Nephron progenitor cell (in vitro differentiated cells): ENCODE results near the gene CHEK1.

Experiments
- DNase-seq: peaks from one replicate; pipeline ENCODE4 v3.0.0; 2021
- H3K27ac Mint-ChIP-seq: 2 replicates; pipeline ENCODE4 v1.8.0; 2021; ENCODE audit warnings: mild to moderate bottlenecking, moderate library complexity, mixed read lengths
- H3K27me3 Mint-ChIP-seq: 2 replicates; pipeline ENCODE4 v1.8.0; 2021; ENCODE audit warnings: mild to moderate bottlenecking, low read depth, mixed read lengths; ENCODE audit not compliant: poor library complexity
- H3K36me3 Mint-ChIP-seq: 2 replicates; pipeline ENCODE4 v1.8.0; 2021; ENCODE audit warnings: low read depth, mixed read lengths
- H3K4me1 Mint-ChIP-seq: 2 replicates; pipeline ENCODE4 v1.8.0; 2021; ENCODE audit warnings: mixed read lengths
- H3K4me3 Mint-ChIP-seq: 2 replicates; pipeline ENCODE4 v1.8.0; 2021; ENCODE audit warnings: mild to moderate bottlenecking, moderate library complexity, mixed read lengths
- H3K9me3 Mint-ChIP-seq: 2 replicates; pipeline ENCODE4 v1.8.0; 2021; ENCODE audit warnings: mild to moderate bottlenecking, moderate library complexity, mixed read lengths
- CTCF ChIP-seq: fragments of 200-600 bp; sonication (generic); IDR thresholded peaks from 2 replicates; pipeline ENCODE4 v1.5.0; 2021; ENCODE audit warnings: antibody characterized with exemption

CHEK1 gene

GRCh38 chr11:125618383-125618782, 6.6 kb upstream of the CHEK1 start:
- Mint-ChIP-seq H3K36me3 (peaks cover 75% of the 10 kb centered on the region), H3K9me3 (no peaks in the 10 kb centered on the region), H3K27ac (no peak overlapping the region), H3K4me1 (no peaks in the 10 kb centered on the region), H3K27me3 (no peaks in the 10 kb centered on the region), H3K4me3 (no peak overlapping the region)
- no peak for DNase-seq
- no peak for TF ChIP-seq CTCF

- TF ChIP-seq CTCF = no peak
- no peak overlapping the region for H3K27ac Mint-ChIP-seq
- H3K36me3 Mint-ChIP-seq = peaks cover 46% of the 10 kb centered on the region
- DNase-seq = no peak
- H3K4me1 Mint-ChIP-seq = peaks cover 14% of the 10 kb centered on the region
- no peak overlapping the region for H3K4me3 Mint-ChIP-seq
- H3K27me3 Mint-ChIP-seq = no peaks in the 10 kb centered on the region
- H3K9me3 Mint-ChIP-seq = no peaks in the 10 kb centered on the region
Measured at GRCh38 chr11:125621995-125622394, 3.0 kb upstream of the CHEK1 start.

GRCh38 chr11:125623064-125623463, 1.9 kb upstream of the CHEK1 start:
- Mint-ChIP-seq H3K4me3 (no peak overlapping the region), H3K27me3 (no peaks in the 10 kb centered on the region), H3K9me3 (no peaks in the 10 kb centered on the region), H3K36me3 (peaks cover 48% of the 10 kb centered on the region), H3K27ac (peak overlapping the region; percentile 66), H3K4me1 (peaks cover 24% of the 10 kb centered on the region)
- DNase-seq = no peak
- TF ChIP-seq CTCF = no peak

GRCh38 chr11:125625225-125625629, 264 bp downstream of the CHEK1 start:
- Mint-ChIP-seq H3K9me3 (no peaks in the 10 kb centered on the region), H3K27me3 (no peaks in the 10 kb centered on the region), H3K4me1 (peaks cover 25% of the 10 kb centered on the region), H3K27ac (peak overlapping the region; percentile 98), H3K4me3 (peak overlapping the region; percentile 94), H3K36me3 (peaks cover 32% of the 10 kb centered on the region)
- TF ChIP-seq CTCF = no peak
- no peak for DNase-seq

GRCh38 chr11:125625630-125626287, 796 bp downstream of the CHEK1 start:
- Mint-ChIP-seq H3K27ac (peak overlapping the region; percentile 98), H3K9me3 (no peaks in the 10 kb centered on the region), H3K27me3 (no peaks in the 10 kb centered on the region), H3K36me3 (peaks cover 30% of the 10 kb centered on the region), H3K4me3 (peak overlapping the region; percentile 94), H3K4me1 (peaks cover 25% of the 10 kb centered on the region)
- peak; percentile 90 for DNase-seq
- no peak for TF ChIP-seq CTCF

GRCh38 chr11:125626288-125626950, 1.5 kb downstream of the CHEK1 start:
- Mint-ChIP-seq H3K27me3 (no peaks in the 10 kb centered on the region), H3K4me3 (peak overlapping the region; percentile 94), H3K9me3 (no peaks in the 10 kb centered on the region), H3K27ac (peak overlapping the region; percentile 91), H3K4me1 (peaks cover 25% of the 10 kb centered on the region), H3K36me3 (peaks cover 30% of the 10 kb centered on the region)
- TF ChIP-seq CTCF = no peak
- DNase-seq = no peak
